Transverse colon (tissue), 4 donors: Measurements from ENCODE around the gene MCRIP2.

ENCODE experiments used
- CTCF ChIP-seq, 5 experiments: fragments of 200-600 bp in 3 of 5; fragments of 450-650 bp in 2 of 5; sonication (generic) in 3 of 5; IDR thresholded peaks; 1 replicate in 2 of 5; 2 replicates in 3 of 5; pipeline ENCODE4 v1.5.1; 2016 to 2017; ENCODE audit warnings: antibody characterized with exemption in 5 of 5, inconsistent platforms in 3 of 5, mild to moderate bottlenecking in 2 of 5, moderate library complexity in 1 of 5
- POLR2AphosphoS5 ChIP-seq, 3 donors: sonication (generic); formaldehyde crosslinking; IDR thresholded peaks; one replicate each; pipeline ENCODE4 v1.6.1; 2016; ENCODE audit warnings: antibody characterized with exemption in 3 of 3

- no peak for TF ChIP-seq CTCF (IDR thresholded peaks at IDR 0.05)
- TF ChIP-seq POLR2AphosphoS5 (IDR thresholded peaks at IDR 0.05): no peak
Measured at GRCh38 chr16:657487-657886, 15.9 kb downstream of the MCRIP2 start.
